Uterus (tissue), 4 donors: ENCODE data around the gene HS6ST3. TPM values are rescaled to one million over a fixed set of nuclear protein-coding genes. Genes with fewer than 3 reads are reported as not detected.

Source experiments
- DNase-seq, 2 donors: peaks; one replicate each; pipeline ENCODE4 v3.0.0-alpha.2; 2019 to 2020
- H3K27ac ChIP-seq, 2 donors: fragments of 200-600 bp; sonication (generic); 1 replicate in 1 of 2; 2 replicates in 1 of 2; pipeline ENCODE4 v1.5.1; 2016 to 2018
- H3K27me3 ChIP-seq, 2 donors: fragments of 200-600 bp; sonication (generic); one replicate each; pipeline ENCODE4 v1.5.1; 2018 to 2019; ENCODE audit warnings: control low read depth in 1 of 2
- H3K36me3 ChIP-seq, 2 donors: fragments of 200-600 bp; sonication (generic); one replicate each; pipeline ENCODE4 v1.5.1; 2019; ENCODE audit warnings: control low read depth in 1 of 2
- H3K4me1 ChIP-seq, 2 donors: fragments of 200-600 bp; sonication (generic); one replicate each; pipeline ENCODE4 v1.5.1; 2018 to 2019; ENCODE audit warnings: control low read depth in 1 of 2
- H3K4me3 ChIP-seq, 2 donors: fragments of 200-600 bp; sonication (generic); 1 replicate in 1 of 2; 2 replicates in 1 of 2; pipeline ENCODE4 v1.5.1; 2018 to 2019; ENCODE audit warnings: mild to moderate bottlenecking in 1 of 2
- H3K9me3 ChIP-seq, 2 donors: fragments of 200-600 bp; sonication (generic); one replicate each; pipeline ENCODE4 v1.5.1; 2019; ENCODE audit warnings: control low read depth in 1 of 2
- POLR2A ChIP-seq, 2 donors: fragments of 450-650 bp; IDR thresholded peaks; one replicate each; pipeline ENCODE4 v1.6.1; 2016; ENCODE audit warnings: antibody characterized with exemption in 2 of 2, mild to moderate bottlenecking in 1 of 2, moderate library complexity in 1 of 2
- intact Hi-C: fragments of 100-400 bp; cut with DNase I; formaldehyde crosslinking; loops from one replicate; pipeline ENCODE4 v1.15.1; 2023; ENCODE audit warnings: low total_unique reads
- total RNA-seq, 4 donors: library from RNA; depleted of rRNA in 3 of 4; stranded (reverse); fragments of >200 nt in 3 of 4; gene quantifications; one replicate each; pipeline versions ENCODE4 v1.1.0 to v1.2.4, GENCODE V29; 2014 to 2023
- TF ChIP-seq, protein P1 (sequence below), 4 experiments: fragments of 200-600 bp in 2 of 4; fragments of 450-650 bp in 2 of 4; sonication (generic) in 2 of 4; IDR thresholded peaks; one replicate each; pipeline ENCODE4 v1.5.1; 2016 to 2019; ENCODE audit warnings: antibody characterized with exemption in 4 of 4, mild to moderate bottlenecking in 2 of 4, moderate library complexity in 1 of 4
- donor health status: DM: yes; HTN: yes; CAD: no.

Gene HS6ST3
- total RNA-seq, 4 donors from 2014 or later, result 1.3 to 8.7 (median 5.3) TPM

DNA sequence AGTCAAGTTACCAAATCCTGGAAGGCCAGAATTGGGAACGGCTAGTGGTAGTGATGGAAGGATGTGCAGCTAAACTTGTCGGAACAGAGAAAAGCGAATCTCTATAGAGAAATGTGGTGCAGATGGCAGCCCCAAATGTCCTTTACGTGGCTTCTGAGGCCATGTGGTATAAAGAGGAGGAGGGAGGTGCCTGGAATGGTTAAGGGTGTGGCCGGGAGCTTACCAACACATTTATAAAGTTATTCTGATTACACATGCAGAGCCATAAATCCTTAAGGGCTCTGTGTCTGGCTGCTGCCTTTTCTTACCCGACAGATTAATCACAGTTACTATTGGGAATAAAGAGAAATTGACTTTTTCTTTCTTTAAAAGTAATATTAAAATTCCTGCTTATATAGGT lies 714.3 kb downstream of the HS6ST3 start:
- no peak overlapping the region for H3K4me3 ChIP-seq
- H3K4me1 ChIP-seq, result no peaks in the 10 kb centered on the region
- DNase-seq, result no peak
- no peak overlapping the region for H3K27ac ChIP-seq
- no peaks in the 10 kb centered on the region for H3K9me3 ChIP-seq
- TF ChIP-seq, protein P1, sequence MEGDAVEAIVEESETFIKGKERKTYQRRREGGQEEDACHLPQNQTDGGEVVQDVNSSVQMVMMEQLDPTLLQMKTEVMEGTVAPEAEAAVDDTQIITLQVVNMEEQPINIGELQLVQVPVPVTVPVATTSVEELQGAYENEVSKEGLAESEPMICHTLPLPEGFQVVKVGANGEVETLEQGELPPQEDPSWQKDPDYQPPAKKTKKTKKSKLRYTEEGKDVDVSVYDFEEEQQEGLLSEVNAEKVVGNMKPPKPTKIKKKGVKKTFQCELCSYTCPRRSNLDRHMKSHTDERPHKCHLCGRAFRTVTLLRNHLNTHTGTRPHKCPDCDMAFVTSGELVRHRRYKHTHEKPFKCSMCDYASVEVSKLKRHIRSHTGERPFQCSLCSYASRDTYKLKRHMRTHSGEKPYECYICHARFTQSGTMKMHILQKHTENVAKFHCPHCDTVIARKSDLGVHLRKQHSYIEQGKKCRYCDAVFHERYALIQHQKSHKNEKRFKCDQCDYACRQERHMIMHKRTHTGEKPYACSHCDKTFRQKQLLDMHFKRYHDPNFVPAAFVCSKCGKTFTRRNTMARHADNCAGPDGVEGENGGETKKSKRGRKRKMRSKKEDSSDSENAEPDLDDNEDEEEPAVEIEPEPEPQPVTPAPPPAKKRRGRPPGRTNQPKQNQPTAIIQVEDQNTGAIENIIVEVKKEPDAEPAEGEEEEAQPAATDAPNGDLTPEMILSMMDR (IDR thresholded peaks at IDR 0.05), result no peak
- TF ChIP-seq POLR2A (IDR thresholded peaks at IDR 0.05), result no peak
- intact Hi-C loops, result no loop called here
- H3K27me3 ChIP-seq, result no peaks in the 10 kb centered on the region
- H3K36me3 ChIP-seq, result no peaks in the 10 kb centered on the region

DNA sequence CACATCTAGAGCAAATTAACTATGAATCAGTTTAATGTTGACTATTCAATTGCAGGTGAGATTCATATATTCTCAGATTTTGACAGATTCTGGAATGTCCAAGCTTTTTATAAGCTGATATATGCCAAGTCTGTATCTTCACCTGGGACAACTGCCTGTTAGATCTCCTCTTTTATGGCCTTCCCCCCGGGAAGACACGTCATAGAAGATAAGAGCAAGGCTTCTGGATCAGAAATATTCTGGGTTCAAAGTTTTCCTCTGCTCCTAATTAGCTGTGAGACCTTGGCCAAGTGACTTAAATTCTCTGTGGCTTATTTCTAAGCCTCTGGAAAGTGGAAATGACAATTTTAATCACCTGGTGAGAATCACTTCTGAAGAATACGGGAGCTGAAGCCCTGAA lies 716.8 kb downstream of the HS6ST3 start:
- intact Hi-C loops, result no loop called here
- no peaks in the 10 kb centered on the region for H3K36me3 ChIP-seq
- no peak overlapping the region for H3K27ac ChIP-seq
- H3K27me3 ChIP-seq, result no peaks in the 10 kb centered on the region
- no peak for DNase-seq
- H3K4me3 ChIP-seq, result no peak overlapping the region
- no peaks in the 10 kb centered on the region for H3K9me3 ChIP-seq
- TF ChIP-seq, protein P1 (IDR thresholded peaks at IDR 0.05), result no peak
- no peaks in the 10 kb centered on the region for H3K4me1 ChIP-seq

DNA sequence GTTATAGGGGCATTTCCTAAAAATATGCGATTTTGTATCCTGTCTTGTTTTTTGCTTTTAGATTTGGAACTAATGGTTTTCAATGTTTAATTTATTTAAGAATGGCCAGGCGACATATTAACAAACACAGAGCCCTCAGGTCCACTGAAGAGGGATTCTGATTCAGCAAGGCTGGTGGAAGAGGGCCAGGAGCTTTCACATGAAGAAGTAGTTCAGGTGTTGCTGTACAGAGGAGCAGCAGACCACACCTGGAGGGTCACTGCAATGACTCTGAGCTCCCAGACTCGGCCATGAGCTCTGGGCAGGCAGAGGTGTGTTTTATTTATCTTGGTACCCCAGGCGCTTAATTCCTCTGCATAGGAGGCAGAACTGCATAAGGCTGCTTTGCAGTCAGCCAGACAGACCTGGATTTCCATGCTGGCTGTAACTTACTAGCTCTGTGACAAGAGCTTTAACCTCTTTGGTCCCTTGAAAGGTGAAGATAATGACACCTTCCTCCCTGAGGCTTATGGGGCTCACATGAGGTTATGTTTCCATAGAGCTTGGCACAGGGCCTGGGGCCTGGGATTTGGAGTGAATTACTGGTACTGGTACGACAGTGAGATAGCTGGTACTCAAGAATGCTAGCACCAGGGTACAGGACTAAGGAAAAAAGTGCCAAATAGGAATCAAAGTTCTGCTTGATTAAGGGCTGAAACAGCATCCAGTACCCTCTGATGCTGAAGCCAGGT lies 719.6 kb downstream of the HS6ST3 start:
- intact Hi-C loops, result no loop called here
- H3K27ac ChIP-seq, result no peak overlapping the region

DNA sequence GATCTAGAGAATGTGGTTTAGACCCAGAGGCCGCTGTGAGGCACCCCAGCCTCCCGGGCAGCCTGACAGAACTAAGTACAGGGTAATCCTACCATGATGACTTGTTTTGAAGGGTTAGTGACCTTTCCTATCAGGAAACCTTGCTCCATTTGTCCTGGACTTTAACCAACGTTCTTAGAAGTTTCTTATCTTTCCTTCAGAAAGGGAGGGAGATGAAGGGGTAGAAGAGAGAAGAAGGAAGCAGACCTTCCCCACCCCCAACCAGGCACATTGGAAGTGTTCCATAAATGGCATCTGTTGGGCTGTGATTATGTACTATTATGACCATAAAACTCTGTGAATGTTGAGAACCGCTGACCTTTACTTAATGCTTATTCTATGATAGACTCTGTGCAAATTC lies 720.2 kb downstream of the HS6ST3 start:
- TF ChIP-seq POLR2A (IDR thresholded peaks at IDR 0.05), result no peak
- TF ChIP-seq, protein P1 (IDR thresholded peaks at IDR 0.05), result no peak

More for the DNA sequence above, 719.6 kb downstream of the HS6ST3 start:
- no peaks in the 10 kb centered on the region for H3K9me3 ChIP-seq
- no peaks in the 10 kb centered on the region for H3K27me3 ChIP-seq
- H3K4me3 ChIP-seq, result no peak overlapping the region
- no peaks in the 10 kb centered on the region for H3K36me3 ChIP-seq
- DNase-seq, result no peak
- TF ChIP-seq, protein P1 (IDR thresholded peaks at IDR 0.05), result no peak
- TF ChIP-seq POLR2A (IDR thresholded peaks at IDR 0.05), result no peak
- H3K4me1 ChIP-seq, result no peaks in the 10 kb centered on the region

DNA sequence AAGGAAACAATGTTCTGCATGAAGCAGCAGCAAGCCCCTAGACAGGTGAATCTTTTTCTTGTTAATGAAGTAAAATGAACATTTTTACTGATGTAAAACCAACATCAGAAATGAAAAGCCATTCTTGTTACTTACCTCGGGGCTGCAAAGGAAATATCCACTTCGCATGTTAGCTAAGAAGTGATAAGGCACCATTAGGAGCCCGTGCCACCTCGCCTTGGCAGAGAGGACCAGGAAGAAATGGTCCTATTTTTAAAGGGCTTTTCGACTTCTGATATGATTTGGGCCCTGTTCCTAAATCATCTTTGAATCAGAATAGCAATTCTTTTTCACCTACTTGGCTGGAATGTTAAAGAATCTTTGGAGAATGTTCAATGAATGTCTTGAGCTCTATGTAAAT lies 721.1 kb downstream of the HS6ST3 start:
- H3K36me3 ChIP-seq, result no peaks in the 10 kb centered on the region
- H3K9me3 ChIP-seq, result no peaks in the 10 kb centered on the region
- H3K4me1 ChIP-seq, result no peaks in the 10 kb centered on the region
- intact Hi-C loops, result no loop called here
- DNase-seq, result no peak
- no peak overlapping the region for H3K27ac ChIP-seq
- H3K4me3 ChIP-seq, result no peak overlapping the region
- H3K27me3 ChIP-seq, result no peaks in the 10 kb centered on the region
- TF ChIP-seq POLR2A (IDR thresholded peaks at IDR 0.05), result no peak
- TF ChIP-seq, protein P1 (IDR thresholded peaks at IDR 0.05), result no peak

More for the DNA sequence above, 720.2 kb downstream of the HS6ST3 start:
- no peaks in the 10 kb centered on the region for H3K4me1 ChIP-seq
- no peak overlapping the region for H3K27ac ChIP-seq
- no peaks in the 10 kb centered on the region for H3K27me3 ChIP-seq
- no peak overlapping the region for H3K4me3 ChIP-seq
- intact Hi-C loops, result no loop called here
- H3K36me3 ChIP-seq, result no peaks in the 10 kb centered on the region
- no peaks in the 10 kb centered on the region for H3K9me3 ChIP-seq
- DNase-seq, result no peak
